ENCODE data around the gene MDK. TPM values are rescaled to one million over a fixed set of nuclear protein-coding genes. Genes with fewer than 3 reads are reported as not detected.

MDK gene
- total RNA-seq, 1 donor from 2014 or later, result 106 TPM

DNA sequence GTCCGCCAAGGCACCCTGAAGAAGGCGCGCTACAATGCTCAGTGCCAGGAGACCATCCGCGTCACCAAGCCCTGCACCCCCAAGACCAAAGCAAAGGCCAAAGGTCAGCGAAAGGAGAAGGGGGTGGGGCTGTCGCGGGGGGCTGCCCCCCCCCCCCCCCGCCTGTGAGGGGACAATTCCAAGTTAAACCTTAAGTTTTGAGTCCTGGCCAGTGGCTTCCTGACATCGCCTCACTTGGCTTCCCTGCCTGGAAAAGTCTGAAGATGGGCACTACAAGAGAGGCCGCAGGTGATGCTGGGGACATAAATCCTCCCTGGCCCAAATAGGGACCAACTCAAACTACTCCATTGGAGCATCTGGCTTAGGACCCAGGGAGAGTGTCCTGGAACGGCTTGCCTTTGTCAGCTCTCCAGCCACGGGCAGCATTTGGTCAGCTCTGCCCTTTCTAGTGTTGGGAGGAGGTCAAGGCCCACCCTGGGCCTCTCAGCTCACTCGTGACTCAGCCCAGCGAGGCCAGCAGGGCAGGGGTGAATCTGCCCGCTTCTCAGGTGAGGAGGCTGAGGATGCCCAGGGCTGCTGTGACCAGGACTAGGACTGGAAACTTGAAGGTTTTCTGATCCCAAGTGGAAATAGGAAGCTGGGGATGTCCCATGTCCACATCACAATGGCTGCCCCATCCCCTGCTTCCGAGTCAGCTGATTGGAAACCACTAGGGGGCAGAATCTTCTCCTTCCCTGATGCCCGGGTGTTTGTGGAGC lies 1.4 kb downstream of the MDK start:
- no peak for DNase-seq (ENCODE audit: low spot score)

DNA sequence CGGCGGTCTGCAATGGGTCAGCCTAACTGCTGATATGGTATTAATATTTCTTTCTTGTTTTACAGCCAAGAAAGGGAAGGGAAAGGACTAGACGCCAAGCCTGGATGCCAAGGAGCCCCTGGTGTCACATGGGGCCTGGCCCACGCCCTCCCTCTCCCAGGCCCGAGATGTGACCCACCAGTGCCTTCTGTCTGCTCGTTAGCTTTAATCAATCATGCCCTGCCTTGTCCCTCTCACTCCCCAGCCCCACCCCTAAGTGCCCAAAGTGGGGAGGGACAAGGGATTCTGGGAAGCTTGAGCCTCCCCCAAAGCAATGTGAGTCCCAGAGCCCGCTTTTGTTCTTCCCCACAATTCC lies 1.9 kb downstream of the MDK start:
- DNase-seq (ENCODE audit: low spot score), result no peak

DNA sequence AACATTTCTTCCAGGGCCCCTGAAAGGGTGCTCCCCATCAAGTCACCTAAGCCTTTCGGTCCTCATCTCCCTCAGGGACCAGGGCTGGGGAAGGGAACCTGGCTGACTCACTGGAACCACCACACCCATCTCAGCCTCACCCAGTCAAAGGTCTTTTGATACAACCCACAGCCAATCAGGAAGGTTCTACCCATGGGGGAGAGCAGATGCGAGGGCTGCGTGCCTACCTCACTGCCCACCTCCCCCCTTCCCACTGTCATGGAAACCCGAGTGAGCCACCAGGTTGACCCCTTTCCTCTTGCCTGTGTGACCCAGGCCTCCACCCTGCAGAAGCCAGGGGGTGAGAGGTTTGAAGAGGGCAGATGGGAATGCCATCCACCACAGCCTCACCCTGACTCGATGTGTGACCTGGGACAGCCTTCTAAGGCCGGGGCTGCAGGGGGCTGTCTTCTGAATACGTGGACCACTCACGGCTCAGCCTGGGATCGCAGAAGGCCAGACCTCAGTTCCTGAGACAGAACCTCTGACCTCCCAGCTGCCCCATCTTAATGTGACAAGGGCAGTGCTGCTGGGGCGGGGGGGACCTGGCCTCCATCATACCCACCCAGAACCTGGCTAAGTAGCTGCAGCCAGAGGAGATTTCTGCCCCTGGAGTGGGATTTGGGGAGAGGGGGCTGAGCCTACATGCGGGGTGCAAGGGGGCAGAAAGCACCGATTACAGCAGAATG lies 2.7 kb downstream of the MDK start:
- no peak for DNase-seq (ENCODE audit: low spot score)

DNA sequence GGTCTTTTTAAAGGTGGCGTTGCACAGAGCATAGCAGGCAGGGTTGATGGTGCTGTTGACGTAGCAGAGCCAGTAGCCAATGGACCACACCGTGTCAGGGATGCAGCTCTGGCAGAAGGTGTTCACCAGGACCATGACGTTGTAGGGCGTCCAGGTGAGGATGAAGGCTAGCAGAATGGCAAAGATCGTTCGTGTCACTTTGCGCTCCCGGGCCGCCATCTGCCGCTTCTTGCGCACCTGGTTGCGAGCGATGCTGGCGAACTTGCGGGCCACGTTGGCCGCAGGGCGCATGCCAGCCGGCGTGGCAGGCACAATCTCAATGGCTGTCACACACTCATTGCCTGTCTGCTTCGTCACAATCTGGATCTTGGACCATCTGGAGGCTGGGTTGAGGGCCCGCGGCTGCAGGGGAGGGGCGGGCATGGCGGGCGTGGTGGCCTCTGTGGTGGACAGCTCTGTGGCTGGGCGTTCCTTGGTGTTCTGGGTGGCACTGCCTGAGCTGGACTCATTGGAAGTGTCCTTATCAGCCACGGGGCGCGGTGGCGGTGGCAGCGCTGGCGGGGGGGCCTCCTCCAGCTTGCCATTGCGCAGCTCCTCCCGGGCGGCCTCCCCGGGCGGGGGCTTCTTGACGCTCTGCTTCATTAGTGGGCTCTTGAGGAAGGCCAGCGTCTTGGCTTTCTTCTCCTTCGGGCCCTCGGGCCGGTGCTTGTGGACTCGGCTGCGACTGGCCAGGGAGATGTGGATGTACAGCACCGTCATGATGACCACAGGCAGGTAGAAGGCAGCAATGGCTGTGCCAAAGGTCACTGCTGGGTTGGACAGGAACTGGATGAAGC lies 3.9 kb downstream of the MDK start:
- DNase-seq (ENCODE audit: low spot score), result no peak

DNA sequence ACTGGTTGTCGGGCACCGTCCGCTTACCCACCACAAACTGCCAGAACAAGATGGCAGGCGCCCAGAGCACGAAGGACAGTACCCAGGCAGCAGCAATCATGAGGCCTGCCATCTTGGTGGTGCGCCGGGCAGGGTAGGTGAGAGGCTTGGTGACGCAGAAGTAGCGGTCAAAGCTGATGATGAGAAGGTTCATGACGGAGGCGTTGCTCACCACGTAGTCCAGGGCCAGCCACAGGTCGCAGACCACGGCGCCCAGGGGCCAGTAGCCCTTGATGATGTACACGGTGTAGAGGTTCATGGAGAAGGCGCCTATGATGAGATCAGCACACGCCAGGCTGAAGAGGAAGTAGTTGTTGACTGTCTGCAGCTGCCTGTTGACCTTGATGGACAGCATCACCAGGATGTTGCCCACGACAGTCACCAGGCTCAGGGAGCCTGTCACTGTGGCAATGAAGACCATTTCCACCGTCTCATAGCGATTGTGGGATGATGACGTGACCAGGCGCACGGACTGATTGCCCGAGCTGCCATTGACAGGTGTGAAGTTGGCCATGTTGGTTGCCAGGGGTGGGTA lies 4.6 kb downstream of the MDK start:
- no peak for DNase-seq (ENCODE audit: low spot score)

DNA sequence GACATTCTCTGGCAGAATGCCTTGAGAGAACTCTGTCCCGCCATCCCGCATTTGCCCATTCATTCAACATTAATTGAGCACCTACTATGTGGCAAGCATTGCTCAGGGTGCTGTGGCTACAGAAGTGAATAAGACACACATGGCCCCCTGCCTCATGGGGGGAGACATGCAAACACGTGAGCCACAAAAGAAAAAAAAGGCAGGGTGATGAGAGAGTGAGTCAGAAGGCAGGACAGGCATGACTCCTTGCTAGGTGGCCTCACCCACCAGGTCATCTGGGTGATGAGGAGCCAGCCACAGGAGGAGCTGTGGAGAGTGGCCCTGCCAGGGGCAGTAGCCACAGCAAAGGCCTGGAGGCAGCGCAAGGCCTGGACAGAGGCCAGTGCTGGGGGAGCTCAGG lies 5.2 kb downstream of the MDK start:
- no peak for DNase-seq (ENCODE audit: low spot score)

DNA sequence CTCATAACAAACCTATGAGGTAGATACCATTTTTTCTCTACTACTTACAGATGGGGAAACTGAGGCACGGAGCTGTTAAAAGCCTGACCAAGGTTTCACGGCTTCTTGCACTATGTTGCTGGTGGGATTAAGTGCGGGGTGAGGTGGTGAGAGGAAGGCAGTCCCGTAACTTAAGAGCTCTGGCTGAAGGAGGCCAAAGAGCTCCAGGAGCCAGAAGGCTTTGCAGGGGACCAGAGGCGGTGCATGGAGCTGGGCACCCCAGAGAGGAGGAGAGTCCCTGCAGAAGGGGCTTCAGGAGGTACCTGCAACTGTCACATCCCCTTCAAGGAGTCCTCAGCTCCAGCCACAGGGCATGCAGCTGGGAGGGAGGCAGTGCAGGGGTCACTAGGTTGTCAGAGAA lies 6.0 kb downstream of the MDK start:
- no peak for DNase-seq (ENCODE audit: low spot score)

DNA sequence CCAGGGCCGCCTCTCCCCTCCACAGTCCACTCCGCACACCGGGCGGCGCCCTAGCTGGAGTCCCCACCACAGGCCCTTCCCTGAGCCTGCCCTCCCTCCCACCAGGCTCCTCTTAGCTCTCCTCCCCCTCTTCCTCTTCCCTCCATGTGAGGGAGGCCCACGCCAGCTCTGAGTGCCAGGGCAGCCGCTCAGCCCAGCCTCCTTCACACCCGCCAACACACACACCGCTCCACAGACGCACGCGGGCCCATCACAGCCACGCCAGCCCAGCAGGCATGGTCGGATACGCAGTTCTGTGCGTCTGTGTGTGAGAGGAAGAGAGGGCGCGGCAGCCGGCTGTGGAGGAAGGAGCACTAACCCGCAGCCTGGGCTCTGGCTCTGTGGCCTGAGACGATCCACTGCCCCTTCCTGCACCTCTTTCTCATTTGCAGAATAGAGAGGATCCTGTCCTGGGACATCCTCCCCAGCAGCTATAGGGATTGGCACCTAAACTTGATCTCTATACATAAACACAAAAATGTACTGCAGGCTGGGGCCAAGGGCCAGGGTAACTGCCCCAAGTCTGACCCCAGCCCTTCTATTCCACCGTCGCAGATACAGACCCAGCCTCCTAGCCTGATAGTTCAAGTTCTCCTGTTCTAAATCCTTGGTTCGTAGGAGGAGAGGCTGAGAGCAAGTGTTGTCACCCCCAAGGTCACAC lies 6.6 kb downstream of the MDK start:
- no peak for DNase-seq (ENCODE audit: low spot score)

DNA sequence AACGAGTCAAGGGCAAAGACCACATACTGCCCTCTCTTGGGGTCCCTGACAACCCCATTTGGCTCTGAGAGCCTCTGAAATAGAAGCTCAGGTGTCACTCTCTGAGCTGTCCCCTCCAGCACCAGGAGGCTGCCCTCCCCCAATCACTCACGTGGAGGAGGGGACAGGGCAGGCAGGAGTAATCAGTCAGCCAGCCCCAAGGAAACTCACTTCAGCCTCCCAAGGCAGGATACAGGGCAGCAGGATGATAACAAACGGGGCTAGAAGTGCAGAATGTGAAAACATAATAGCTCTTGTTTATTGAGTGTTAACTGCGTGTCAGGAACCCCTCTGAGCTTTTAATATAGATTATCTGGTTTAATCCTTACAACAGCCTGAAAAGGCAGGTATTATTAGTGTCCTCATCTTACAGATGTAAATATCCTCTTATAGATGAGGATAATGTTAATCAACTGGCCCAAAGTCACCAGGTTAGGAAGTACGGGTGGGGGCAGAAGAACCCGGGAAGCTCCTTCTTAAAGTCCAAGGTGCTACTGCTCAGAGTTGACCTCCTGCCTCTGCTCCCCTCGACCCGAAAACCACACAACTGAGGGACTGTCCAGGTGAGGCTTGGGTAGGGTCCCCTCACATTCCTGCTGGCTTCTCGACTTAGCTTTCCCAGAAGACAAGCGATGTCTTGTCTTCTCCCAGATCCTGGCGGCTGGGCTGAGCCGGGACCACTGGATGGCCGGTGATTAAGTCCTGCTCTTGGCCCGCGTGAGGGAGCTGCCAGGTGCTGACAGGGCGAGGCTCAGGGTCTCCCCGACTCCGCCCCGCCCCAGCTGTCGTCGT lies 7.4 kb downstream of the MDK start:
- DNase-seq (ENCODE audit: low spot score), result no peak

DNA sequence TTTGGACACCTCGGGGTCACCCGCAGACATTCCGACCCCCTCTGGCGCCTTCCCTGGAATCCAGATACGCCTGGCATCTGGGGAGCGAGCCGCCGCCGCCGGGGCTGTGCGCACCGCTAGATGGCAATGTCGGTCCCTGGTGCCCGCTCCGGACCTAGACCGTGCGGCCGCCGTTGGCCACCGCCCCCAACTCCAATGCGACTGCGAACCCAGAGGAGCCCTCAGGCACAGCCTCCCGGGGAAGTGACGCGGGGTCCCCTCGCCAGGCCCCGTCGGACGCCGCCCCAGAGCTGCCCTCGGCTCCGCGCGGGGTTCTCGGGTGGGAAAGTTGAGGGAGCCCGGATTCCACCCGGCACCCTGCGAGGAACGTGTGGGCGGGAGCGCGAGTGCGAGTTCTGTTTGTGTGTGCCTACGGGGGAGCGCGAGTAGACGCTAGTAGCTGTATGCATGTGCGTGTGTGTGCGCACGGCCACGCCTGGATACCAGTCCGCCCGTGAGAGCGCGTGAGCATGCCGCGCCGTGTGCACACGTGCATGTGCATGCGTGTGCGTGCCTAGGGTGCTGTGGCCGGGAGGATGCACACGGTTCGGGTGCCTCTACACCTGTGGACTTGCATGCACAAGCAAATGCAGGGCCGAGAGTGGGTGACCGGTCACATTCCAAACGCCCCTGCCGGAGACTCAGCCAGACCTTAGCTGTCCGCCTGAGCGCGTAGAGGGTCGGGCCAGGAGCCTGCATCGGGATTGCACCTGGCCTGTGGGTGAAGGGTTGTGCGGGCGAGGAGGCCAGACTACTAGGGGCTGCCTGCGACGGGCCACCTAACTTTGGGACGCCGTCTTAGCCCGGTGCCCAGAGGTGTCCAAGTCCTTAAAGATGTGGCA lies 8.2 kb downstream of the MDK start:
- DNase-seq (ENCODE audit: low spot score), result peak; percentile 58

DNA sequence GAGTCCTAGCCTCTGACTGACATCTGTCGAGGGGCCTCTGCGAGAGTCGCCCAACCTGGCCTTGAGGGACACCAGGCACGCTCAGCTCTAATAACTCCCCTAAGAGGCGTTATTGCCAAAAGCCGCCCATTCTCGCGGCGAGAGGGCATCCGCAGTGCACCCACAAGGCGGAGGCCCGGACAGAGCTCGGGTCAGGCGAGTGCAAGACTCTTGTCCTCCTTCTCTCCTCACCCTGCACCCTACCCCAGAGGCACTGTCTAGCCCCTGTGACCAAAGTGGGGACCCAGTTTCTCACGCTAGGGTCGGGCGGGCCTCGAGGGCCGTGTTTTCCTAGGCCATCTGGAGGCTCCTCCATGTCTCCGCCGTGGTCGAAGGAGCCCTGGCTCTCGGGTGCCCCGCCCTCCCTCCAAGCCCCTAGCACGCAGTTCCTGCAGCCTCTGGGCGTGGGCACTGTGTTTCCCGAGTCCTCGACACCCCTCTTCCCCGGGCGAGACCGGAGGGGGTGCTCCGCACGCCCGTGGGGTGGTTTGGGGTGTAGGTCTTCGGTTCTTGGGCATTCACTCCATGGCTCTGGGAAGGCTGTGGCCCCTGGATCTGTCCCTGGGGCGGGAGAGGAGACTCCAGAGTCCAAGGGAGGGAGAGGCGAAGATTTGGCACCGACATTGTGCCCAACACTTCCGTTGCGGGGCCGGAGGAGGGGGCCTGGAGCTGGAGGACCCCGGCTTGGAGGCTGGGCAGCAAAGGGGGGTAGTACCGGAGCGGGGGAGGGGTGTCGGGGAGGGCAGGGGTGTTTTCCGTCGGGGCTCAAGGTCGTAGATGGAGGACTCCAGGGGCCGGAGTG lies 9.1 kb downstream of the MDK start:
- DNase-seq (ENCODE audit: low spot score), result no peak

DNA sequence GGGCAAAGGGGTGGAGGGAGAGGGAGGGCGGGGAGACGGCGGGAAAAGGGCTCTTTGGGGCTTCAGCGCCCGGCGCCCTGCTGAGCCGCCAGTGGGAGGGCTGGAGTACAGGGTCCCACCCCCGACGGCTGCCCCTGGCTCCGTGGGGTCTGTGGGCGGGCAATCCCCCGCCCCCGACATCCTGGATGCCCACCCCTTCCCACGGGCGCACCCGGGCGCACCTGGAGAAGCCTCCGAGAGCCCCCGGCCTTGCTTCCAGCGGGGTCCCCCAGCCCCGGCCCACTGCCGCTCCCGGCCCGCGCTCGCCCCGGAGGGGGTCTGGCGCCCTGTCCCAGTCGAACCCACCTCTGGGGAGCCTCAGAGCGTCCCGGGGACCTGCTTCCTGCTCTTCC lies 9.7 kb downstream of the MDK start:
- no peak for DNase-seq (ENCODE audit: low spot score)

DNA sequence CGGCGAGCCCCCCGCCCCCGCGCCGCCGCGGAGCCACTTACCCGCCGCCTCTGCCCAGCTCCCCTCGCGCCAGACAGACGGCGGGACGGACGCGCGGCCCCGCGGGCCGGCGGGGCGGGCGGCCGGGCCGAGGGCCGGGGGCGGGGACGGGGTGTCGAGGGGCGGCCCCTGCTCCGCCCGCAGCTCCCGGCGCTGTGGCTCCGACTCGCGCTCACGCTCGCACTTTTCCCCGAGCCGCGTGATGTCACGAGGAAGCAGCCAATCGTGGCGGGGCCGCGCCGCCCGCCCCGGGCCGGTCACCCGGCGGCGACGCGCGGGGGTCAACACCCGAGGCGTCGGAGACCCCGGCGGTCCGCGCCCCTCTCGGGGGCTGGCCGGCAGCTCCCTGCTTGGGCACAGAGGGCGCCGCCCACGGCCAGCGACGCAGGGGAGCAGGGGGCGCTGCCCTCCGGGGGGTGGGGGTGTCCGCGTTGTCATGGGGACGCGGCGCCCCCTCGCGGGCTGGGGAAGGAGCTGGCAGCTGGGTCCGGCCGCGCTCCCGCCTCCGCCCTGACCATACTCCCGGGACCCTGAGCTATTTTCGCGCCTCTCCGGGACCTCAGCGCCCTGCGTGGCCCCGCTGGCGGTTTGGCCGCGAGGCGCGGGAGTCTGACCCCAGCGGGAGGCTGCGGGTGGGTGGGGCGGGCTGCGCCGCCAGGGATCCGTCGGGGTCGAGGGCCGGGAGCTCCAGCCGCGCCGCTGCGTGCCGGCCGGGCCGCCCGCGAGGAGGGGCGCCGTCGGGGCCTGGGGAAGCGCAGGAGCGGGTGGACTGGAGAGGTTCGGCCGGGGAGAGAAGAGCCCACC lies 10.3 kb downstream of the MDK start, which contains the start of gene CHRM4:
CHRM4 (minus strand) TSS at position 199 of the 843 bp plus-strand sequence. CDS start 5,219 bp downstream, outside the sequence.
- DNase-seq (ENCODE audit: low spot score), result no peak

DNA sequence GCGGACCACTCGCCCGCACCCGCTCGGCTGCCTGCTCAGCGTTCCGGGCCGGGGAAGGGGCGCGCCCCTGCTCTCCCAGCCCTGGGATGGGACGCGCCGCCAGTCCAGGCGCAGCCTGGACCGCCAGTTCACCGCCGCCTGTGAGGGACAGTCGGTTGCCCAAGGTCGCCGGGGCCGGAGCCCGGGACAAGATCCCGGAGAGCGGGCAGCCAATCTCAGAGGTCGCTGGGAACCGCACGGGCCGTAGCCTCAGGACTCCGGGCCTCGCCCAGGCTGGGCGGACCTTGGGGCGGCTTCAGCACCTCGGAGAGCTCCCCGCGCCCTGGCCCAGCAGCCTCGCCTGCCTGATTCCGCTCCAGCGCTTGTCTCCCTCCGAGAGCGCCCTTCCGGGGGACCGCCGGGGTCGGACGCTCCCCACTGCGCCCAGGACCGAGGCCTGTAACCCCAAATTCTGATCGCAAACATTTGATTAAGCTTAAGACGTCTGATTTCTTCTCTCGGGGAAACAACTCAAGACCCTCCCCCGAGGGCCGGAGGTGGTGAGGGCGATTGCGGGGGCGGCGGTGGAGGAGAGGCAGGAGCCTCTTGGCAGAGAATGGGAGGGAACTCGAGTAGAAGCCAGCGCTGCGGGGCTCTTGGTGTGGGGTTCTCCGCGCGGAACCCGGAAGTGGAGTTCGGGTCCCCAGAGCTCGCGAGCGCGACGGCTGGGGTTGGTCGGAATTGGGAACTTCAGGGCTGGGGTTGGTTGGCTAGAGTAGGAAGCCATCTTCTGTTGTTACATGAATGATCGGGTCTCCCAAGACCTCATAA lies 11.2 kb downstream of the MDK start:
- peak; percentile 88 for DNase-seq (ENCODE audit: low spot score)

DNA sequence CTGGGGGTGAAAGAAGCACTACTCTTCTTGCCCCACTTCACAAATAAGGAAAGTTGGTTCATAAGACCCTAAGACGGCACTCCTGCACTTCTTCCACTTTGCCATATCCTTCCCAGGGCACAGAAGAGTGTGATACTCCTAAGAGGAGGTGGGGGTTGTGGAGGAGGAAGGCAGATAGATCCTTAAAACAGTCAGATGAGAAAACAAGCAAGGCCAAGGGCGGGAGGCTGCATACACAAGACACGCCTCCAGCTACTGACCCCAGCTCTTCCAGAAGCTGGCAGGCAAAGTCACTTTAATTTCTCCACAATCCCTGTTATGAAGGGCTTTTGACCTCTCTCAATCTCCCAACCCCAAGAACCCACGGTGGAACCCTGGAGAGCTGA lies 11.8 kb downstream of the MDK start:
- no peak for DNase-seq (ENCODE audit: low spot score)

DNA sequence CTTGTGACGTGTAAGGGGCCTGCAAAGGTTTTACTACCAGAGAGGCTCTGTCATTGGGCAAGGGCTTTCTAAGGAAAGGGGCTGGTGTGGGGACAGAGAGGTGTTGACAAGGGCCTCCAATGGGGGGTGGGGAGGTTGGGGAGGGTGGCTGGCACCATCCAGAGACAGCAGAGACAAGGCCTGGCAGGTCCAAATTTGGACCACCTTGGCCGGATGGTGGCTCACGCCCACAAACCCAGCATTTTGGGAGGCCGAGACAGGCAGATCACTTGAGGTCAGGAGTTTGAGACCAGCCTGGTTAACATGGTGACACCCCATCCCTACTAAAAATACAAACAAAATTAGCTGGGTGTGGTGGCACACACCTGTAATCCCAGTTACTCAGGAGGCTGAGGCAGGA lies 12.3 kb downstream of the MDK start:
- DNase-seq (ENCODE audit: low spot score), result no peak

DNA sequence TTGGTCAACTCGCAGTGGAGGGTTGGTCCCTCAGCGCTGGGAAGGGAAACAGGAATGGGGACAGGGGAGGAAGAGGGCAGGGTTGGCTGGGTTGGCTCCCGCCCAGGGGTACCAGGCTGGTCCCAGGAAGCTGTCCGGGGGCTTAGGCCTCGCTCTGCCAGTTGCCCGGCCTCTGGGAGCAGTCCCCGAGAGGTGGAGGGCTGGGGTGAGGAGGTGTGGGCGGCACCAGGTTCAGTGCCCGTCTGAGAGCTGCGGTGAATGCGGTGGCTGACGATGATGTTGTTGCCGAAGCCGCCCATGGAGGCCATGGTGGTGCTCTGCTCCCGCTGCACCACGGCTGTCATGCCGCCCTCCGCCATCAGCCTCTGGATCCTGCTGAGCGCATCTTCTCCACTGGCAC lies 16.1 kb downstream of the MDK start:
- no peak for DNase-seq (ENCODE audit: low spot score)
